GM10266 (cell line): Measurements from ENCODE around the gene TJP2.
A peak's percentile ranks its signal among the peaks of the same experiment; 100 is the strongest.

Source experiments
- DNase-seq: peaks from one replicate; pipeline ENCODE4 v3.0.0; 2012; ENCODE audit errors: extremely low spot score
- CTCF ChIP-seq: IDR thresholded peaks from 2 replicates; pipeline ENCODE4 v1.5.1; 2012; ENCODE audit warnings: mild to moderate bottlenecking, low read depth; ENCODE audit not compliant: control insufficient read depth, insufficient read depth; ENCODE audit errors: missing control alignments

TJP2 gene

GRCh38 chr9:69173891-69174615 is at the start of gene TJP2:
Gene TJP2 (plus strand): TSS chr9:69174277. CDS start chr9:69174373, 96 bp downstream.
- DNase-seq, result peak; percentile 78
- TF ChIP-seq CTCF, result no peak

- DNase-seq, result no peak
- TF ChIP-seq CTCF, result no peak
These were observed 43.3 kb upstream of the TJP2 start for GRCh38 chr9:69130456-69131441.

GRCh38 chr9:69131682-69132081 is 42.4 kb upstream of the TJP2 start:
- no peak for DNase-seq
- no peak for TF ChIP-seq CTCF

- no peak for DNase-seq
- TF ChIP-seq CTCF, result no peak
These were observed 41.7 kb upstream of the TJP2 start for GRCh38 chr9:69132361-69132760.

- DNase-seq, result no peak
- TF ChIP-seq CTCF, result no peak
These were observed 39.7 kb upstream of the TJP2 start for GRCh38 chr9:69134412-69134811.

- TF ChIP-seq CTCF, result no peak
These were observed 37.9 kb upstream of the TJP2 start for GRCh38 chr9:69136185-69136584.

More at GRCh38 chr9:69136185-69136584, 37.9 kb upstream of the TJP2 start:
- no peak for DNase-seq
